NCI-H1105 (cell line): ENCODE data around the gene SFMBT1.
"Not testable (repeated sequence)": the region's sequence is repeated elsewhere in the genome, so short reads cannot be mapped to it uniquely, and the experiment has no call there.

Experiments
- DNase-seq: peaks from one replicate; lab custom pipeline; 2025; lab: John Stamatoyannopoulos, UW

The SFMBT1 gene

DNA sequence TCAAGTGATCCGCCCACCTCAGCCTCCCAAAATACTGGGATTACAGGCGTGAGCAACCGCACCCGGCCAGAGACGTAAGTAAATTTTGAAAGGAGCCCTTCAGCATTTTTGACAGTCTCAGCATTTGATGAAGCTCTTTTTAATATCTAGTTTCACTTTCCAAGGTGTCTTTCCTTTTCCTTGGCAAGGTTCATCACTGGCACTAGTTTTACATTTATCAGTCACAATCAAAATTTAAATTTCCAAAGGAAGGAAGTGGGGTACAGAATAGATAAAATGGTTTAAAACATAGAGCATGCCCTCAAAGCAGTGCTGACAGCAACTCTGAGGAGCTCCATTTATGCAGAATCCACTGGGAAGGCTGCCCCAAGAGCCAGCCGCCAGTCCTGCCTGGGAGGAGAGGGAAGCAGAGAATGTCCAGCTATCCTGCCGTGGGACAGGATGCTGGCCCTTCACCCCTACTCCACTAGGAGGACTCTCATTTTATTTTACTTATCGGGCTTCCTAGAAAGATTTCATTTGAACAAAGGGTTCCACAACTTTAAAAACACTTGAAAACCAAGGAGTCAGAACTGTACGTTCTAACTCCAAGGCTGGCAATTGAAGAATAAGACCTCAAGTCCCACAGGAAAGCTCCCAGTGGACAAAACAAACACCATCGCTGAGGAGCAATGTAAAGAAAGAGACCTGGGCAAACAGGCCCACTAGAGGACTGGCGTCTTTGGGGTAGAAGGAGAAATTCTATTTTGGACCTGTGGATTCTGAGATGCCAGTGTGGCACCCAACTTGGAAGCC, 9.9 kb downstream of the SFMBT1 start:
- no peak for DNase-seq

GRCh38 chr3:53035018-53035417, 10.9 kb downstream of the SFMBT1 start:
- not testable (repeated sequence) for DNase-seq

- DNase-seq: not testable (repeated sequence)
These were observed 11.5 kb downstream of the SFMBT1 start for GRCh38 chr3:53034411-53034810.

DNA sequence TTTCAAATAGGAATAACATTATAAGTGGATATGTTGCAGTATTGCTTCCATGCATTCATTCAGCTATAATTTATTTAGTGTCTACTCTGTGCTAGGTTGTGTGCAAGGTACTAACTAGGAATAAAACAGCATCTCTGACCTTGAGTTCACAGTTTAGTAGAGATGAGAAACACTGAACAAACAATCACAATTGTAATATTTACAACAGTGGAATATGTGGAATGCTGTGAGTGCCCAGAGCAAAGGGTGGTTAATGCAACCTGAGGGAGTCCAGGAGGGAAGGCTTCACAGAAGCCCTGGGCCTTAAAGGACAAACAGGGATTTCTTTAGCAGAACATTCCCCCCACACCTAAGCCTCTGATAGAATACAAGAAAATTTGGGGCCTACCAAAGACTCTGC, 13.3 kb downstream of the SFMBT1 start:
- DNase-seq: no peak

GRCh38 chr3:53030619-53031449, 15.0 kb downstream of the SFMBT1 start:
- DNase-seq: no peak

DNA sequence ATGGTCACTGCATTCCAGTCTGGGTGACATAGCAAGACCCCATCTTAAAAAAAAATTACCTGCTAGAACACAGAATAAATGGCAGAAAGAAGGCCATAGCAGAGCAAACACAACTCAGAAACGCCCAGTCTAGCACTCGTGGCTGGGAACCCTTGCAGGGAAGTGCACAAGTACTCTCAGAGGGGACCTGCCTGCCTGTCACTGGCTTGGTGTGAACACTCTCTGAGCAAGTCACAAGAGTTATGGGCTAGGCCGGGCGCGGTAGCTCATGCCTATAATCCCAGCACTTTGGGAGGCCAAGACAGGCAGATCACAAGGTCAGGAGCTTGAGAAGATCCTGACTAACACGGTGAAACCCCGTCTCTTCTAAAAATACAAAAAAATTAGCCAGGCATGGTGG, 17.2 kb downstream of the SFMBT1 start:
- DNase-seq: no peak

DNA sequence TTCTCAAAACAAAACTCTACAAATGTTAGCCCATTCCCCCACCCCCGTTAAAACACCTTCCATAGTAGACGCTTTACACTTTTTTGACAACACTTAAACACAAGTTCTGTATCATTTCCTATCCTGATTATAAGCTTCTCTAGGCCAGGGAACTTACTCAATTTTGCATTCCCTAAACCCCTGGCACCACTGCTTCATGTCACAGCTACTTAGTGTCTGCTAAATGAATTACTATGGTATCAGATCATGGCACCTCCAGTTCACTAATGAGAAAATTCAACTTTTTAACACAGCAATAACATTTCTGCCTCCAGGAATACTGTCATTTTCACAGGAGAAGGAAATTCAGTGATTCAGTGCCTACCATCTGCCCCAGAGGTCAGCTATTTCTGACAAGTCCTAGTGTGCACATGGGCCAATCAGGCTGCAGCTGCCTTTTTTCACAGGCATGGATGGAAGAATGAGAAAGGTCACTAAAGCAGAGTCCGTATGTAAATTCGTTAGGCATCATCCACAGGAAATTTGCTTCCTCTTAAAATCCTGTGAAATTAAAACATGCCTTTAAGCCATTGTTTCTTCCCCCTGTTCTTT, 18.5 kb downstream of the SFMBT1 start:
- DNase-seq: no peak

GRCh38 chr3:53026382-53027162, 19.3 kb downstream of the SFMBT1 start:
- no peak for DNase-seq

GRCh38 chr3:53024315-53024714, 21.6 kb downstream of the SFMBT1 start:
- DNase-seq: no peak

GRCh38 chr3:53023072-53023823, 22.6 kb downstream of the SFMBT1 start:
- DNase-seq: no peak

- no peak for DNase-seq
These were observed 23.2 kb downstream of the SFMBT1 start for GRCh38 chr3:53022647-53023046.

- no peak for DNase-seq
These were observed 29.6 kb downstream of the SFMBT1 start for GRCh38 chr3:53016236-53016635.

GRCh38 chr3:53011324-53011723, 34.5 kb downstream of the SFMBT1 start:
- DNase-seq: no peak

DNA sequence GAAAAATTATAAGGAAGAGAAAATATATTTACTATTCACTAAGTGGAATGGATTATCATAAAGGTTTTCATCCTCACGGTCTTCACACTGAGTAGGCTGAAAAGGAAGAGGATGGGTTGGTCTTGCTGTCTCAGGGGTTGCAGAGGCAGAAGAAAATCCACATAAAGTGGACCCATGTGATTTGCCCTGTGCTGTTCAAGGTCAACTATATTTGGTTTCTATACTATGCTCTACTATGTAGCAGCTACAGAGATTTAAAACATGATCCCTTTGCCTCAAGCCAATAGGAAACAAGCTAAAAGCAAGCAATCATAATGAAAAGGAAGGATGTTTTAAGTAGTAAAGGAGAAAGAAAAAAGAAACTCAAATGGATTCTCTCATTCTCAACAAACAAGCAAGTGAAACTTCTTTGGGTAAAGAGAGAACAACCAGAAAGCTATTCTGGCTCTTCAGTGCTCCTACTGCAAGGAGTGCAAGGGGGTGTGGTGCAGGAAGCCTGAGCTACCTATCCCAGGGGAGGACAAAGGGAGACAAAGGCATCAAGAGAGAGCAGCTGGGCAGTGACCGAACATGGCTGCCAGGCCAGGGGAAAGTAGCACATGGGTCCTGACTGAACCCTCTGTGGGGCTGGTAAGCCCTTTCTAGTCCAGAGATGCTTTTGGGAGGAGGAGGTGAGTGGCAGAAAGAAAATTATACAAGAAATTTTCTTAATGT, 35.9 kb downstream of the SFMBT1 start:
- DNase-seq: no peak

- DNase-seq: no peak
These were observed 36.9 kb downstream of the SFMBT1 start for GRCh38 chr3:53008932-53009331.

GRCh38 chr3:53005854-53006513, 39.9 kb downstream of the SFMBT1 start:
- DNase-seq: no peak

DNA sequence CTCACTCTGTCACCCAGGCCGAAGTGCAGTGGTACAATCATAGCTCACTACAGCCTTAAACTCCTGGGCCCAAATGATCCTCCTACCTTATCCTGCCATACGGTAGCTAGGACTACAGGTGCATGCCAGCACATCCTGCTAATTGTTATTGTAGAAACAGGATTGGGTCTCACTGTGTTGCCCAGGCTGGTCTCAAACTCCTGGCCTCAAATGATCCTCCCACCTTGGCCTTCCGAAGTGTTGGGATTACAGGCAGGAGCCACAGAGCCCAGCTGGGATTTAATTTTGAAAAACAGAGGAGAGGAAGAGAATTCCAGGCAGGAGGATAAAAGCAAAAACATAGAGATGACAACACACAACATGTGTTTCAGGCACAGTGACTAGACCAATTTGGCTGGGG, 40.5 kb downstream of the SFMBT1 start:
- DNase-seq: no peak

- DNase-seq: no peak
These were observed 42.6 kb downstream of the SFMBT1 start for GRCh38 chr3:53003320-53003719.

GRCh38 chr3:52998771-52999513, 46.9 kb downstream of the SFMBT1 start:
- no peak for DNase-seq
